Activated CD4-positive, alpha-beta T cell treated with anti-CD3 and anti-CD28 coated beads for 4 hours (primary cell): ENCODE measurements around the gene GPRC5B.

Experiments used
- DNase-seq, 2 donors: peaks; one replicate each; pipeline ENCODE4 v3.0.0-alpha.2; 2020

GPRC5B gene

DNA sequence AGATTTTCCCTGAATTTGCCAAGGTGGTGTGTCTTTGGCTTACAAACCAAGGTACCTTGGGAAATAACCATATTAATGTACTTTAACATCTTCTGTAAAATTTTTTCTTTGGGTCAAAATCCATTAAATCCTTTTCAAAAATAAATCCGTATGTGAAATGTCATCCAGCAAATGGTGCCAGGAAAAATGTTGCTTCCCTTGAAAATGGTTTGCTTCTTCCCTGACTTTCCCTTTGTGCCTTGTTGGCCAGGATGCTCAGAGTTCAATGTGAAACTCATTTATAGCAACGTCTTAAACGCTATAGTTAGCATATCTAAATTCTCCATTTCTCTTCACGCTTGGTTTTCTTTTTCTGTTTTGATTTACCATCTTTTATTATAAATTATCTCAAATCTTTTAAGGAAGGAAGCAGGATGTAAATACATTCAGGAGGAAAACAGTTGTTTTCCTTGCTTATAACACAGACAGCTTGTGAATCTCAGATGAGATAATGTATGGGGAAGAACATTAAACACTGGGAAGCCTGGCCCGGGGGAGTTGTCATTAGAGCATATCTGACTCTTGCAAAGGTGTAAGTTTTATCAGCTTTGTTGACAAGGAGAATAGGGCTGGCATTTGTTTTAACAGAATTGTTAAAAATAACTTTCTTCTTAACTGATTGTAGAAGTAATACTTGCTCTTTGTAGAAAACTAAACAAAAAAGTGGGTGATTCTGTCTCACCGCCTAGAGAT is 42.1 kb downstream of the GPRC5B start:
- DNase-seq, result no peak

DNA sequence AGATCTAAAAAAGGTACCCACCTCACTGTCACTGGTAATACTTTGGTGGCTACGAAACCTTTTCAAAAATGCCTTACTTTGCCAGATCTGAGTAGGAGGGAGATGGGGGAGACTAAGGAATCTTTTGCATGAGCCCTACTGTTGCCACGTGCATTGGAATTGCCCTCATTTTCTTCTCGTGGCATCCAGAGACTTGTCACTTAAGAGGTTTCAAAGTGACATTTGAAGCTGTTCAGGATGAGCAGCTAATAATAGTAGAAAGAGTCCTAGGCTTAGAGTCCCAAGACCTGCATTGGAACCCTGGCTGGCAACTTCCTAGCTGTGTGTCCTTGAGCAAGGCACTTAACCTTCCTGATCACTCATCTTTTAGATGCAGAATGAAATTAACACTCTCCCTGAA is 43.5 kb downstream of the GPRC5B start:
- DNase-seq, result no peak

DNA sequence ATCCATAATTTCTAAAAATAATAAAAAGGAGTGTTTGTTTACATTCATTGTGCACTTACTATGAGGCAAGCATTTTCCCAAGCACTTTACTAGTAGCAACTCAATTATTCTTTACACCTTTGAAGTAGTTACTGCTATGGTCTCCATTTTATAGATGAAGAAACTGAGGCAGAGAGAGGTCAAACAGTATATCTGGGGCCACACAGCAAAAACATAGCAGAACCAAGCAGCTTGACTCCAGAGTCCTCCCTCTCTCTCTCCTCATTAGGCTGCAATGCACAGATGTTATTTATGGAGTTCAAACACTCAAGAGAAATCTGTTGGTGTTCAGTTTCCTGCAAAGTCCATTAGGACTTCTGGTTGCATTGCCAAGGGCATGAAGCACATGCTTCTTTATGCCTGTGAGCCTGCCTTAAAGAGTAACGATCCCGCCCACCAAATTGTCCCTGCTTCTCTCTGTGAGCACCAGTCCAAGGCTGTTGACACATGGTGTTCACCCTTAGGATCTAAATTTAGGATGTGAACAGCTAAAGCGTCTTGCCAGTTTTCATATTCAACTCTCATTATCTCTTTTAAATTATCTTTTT is 44.0 kb downstream of the GPRC5B start:
- no peak for DNase-seq

DNA sequence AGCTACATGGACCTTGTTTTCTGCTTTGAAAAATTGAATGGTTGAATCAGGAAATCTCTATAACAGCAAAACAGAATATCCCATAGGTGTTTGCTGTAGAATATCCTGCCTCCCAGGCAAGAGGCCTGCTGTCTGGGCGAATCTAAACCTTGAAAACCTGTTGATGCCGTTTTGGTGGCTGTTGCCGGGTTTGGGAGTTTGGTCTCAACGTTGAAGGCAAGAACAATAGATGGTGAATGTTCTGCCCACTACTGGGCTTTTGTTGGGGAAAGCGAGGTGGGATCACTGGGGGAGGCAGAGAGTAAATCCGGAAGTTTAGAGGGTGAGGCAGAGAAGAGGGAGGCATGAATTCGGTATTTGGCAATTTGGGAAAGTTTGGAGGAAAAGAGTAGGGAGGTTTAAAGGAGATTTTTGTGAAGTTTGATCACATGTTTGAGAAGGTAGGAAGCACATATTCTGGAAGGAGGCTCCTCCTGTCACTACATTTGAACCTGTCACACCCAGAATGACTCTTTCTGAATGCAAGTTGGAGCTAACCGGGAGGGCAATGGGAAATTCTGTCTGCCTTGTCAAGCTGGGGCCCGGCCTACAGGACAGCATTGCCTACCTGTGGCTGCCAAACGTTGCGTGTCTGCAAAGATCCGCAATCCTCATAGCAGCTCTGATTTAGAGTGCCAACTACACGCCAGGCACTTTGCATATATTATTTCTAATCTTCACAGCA is 46.5 kb downstream of the GPRC5B start:
- no peak for DNase-seq

DNA sequence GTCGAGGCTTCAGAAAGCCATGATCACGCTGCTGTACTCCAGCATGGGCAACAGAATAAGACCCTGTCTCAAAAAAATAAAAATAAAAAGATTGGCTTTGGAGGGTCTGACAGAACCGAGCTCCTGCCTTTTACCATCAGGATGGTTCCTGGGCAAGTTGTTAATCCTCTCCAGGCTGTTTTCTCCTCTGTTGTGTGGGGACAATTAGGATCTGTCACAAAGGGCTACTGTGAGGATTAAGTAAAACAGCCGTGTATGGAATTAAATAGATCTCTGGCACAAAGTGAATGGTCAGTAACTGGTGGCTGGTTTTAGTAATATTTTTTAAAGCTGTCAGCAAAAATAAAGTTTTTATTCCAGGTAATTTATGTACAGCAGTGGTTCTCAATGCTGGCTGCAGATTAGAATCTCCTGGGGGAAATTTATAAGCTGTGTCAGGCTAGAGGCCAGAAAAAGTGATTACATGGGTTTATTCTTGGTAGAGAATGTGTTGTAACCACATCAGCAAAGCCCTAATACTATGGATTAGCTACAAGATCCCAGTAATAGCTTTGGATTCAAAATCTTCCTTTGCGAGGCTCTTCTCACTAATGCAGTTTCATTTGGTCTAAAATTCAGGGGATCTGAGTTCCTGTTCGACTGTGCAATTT is 47.2 kb downstream of the GPRC5B start:
- DNase-seq, result no peak

- DNase-seq, result no peak
These were observed 48.7 kb downstream of the GPRC5B start for GRCh38 chr16:19835968-19836421.

DNA sequence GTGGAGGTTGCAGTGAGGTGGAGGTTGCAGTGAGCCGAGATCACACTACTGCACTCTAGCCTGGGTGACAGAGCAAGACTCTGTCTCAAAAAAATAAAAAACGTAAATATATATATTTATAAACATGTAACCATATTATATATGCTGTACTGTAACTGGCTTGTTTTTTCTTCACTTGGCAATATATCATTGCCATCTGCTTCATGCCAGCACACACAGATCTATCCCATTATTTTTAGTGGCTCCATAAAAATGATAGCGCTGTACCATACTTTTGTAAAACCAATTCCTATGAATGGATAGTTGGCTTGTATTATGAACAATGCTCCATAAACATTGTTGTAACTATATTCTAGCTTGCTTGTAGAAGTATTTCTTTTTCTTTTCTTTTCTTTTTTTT is 49.5 kb downstream of the GPRC5B start:
- no peak for DNase-seq

DNA sequence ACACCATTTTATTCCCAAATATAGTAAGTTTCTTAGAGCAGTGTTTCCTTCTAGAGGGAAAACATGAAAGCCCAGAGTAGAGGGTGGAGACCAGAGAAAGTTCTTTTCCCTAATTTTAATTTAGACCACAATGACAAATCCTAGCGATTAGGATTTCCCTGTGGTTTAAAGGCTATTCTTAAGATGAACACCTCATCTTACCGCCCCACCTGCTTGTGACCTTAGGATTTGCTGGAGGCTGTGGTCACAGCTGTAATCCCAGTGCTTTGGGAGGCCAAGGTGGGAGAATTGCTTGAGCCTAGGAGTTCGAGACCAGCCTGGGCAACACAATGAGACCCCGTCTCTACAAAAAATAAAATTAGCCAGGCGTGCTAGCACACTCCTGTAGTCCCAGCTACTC is 51.1 kb downstream of the GPRC5B start:
- DNase-seq, result no peak

DNA sequence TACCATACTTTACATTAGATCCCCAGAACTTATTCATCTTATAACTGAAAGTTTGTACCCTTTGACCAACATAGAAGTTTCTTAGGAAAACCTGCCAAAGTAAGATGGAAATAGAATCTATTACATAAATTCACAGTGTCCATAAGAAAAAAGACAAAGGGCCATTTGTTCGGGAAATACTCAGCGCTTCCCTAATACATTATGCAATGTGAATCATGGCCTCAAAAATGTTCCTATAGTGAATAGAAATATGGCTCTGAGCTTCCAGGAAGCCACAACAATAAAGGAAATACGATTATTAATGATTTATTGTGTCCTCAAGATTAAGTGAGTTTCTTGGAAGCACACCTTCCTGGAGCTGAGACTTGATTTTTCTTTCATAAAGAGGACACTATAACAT is 51.5 kb downstream of the GPRC5B start:
- no peak for DNase-seq

DNA sequence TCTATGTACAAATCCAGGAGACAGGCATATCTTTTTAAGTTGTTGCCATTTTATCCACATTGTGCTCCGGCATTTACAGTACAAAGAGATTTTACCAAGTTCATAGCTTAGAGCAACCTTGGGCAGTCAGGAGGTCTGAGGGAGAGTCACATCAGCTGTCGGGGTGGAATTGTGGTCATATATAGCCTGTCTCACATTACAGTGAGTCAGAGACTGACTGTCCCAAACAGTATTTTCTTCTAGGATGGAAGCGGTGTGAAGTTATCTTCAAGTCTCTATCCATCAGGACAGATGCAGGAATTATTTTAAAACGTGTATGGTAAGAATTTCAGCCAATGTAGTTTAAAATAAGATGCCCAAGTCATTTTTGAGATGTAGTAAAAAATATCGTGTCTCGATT is 53.0 kb downstream of the GPRC5B start:
- no peak for DNase-seq

DNA sequence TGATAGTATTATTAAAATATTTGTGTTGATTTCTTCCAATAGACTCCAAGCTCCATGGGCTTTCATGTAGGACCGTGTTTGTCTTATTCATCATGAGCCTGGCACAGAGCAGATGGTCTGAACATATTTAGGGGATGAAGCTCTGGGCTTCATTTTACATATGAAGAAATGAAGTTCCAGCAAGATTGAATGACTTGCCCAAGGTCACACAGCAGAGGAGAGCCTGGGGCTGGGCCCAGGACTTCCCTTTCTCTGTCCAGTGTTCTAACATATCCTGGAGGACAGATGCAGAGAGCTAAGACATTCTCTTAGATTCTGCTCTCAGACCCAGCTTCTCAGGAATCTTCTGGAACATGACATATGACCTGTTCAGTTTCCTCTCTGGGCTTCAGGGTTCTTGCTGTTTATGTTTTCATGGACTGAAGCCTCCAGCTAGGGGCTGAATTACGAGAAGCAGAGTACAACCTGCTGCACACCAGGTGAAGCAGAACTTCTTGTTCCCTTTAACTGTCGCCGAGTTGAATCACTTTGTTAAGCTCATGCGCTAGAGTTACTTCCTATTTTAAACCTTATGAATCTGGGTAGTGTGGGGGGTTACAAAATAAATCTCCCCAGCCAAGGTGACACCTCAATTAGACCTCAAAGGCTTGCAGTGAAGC is 53.6 kb downstream of the GPRC5B start:
- no peak for DNase-seq

DNA sequence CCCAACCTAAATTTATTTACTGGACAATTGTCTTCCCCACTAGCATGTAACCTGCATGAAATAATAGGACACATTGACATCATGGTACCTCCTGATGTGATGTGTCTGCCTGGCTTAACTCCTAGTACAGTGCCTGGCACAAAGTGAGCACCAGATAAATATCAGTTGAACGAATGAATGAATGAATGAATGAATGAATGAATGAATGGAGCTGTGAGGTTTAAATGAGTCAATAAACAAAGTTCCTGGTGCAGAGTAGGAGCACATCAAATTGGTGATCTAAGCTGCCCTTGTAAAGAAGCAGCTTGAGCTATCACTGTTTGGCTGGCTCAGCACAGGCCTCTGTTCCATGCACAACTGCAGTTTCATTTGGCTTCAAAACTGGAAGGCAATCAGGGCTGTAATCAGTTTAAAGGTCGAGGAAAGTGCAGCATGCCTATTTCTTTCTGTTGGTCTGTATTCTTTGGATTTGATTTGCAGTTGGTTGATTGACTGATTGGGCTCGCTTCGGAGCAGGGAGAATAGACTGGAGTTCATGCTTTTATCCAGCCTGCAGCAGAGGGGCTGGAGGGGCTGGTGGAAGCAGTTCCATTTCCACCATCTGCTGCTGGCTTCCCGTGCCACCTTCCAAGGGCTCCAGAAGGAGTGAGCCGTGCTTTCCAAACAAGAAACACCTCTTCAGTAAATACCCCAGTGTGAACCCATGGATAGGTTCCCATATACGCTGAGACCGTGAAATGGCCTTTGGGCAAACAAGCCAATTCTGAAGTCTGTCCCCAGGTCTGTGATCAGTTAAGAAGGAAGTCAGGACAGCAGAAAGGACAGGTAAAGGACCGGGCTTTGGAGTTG is 54.6 kb downstream of the GPRC5B start:
- no peak for DNase-seq

GRCh38 chr16:19824216-19824615 is 60.4 kb downstream of the GPRC5B start:
- DNase-seq, result no peak

DNA sequence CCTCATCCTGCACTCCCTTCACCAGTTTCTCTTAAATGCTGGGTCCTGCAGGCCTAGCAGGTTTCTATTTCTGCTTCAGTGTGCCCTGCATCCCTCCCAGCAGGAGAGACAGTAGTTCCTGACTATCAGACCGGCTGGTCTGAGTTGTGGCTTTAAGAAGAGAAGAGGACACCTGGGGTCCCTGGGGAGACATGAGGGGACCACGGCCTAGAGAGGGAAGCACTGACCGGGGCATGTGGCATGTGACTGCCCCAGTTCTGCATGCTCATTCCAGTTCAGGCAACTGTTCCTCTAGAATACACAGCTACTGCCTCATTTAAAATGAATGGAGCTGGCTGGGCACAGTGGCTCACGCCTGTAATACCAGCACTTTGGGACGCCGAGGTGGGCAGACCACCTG is 61.3 kb downstream of the GPRC5B start:
- no peak for DNase-seq

DNA sequence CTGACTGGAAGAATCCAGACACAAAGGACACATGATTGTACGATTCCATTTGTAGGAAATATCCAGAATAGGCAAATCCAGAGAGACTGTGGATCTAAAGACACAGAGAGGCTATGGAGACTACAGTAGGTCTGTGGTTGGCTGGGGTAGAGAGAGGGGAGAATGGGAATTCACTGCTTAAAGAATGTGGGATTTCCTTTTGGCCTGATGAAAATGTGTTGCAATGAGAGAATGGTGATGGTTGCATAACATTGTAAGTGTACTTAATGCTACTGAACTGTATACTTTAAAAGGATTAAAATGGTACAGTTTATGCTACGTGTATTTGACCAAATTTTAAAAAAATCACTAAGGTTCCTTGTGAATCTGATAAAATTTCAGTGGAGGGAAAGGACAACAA is 62.1 kb downstream of the GPRC5B start:
- no peak for DNase-seq

DNA sequence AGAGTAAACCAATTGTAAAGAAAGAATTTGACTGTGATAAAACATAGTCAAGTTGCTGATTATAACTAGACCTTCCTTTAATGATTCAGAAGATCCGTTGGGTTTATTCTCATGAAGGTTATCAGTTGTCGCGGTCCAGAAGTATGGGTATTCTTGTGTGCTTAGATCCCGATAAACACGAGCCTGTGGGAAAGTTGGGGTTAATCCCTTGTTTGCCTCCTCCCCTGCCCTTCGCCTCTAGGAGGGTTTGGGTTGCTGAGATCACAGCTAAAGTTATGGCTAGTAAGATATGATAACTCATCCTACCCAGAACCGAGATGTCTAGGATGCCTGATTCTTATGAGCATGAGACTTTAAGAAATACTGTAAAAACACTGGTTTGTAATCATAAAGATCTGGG is 66.8 kb downstream of the GPRC5B start:
- no peak for DNase-seq

DNA sequence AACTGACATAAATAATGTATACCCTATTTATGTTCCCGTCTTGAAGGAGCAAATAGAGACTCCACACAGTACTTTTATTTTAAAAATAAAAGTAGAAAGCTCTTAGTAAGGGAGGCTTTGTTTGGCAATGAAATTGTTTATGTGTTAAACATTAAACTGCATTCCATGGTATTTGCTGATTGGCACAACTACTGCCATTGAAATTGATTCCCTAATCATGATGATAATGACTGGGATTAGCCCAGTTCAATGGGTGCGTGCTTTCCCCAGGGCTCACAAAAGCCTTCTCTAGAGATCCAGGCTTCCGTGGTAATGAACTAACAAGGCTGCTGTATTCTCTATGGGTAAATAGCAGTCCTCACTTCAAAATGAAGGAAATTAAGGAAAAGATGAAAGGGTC is 67.5 kb downstream of the GPRC5B start:
- DNase-seq, result no peak

GRCh38 chr16:19815418-19815817 is 69.2 kb downstream of the GPRC5B start:
- no peak for DNase-seq

- DNase-seq, result no peak
These were observed 71.7 kb downstream of the GPRC5B start for GRCh38 chr16:19812986-19813385.

GRCh38 chr16:19810817-19811731 is 73.6 kb downstream of the GPRC5B start:
- no peak for DNase-seq

DNA sequence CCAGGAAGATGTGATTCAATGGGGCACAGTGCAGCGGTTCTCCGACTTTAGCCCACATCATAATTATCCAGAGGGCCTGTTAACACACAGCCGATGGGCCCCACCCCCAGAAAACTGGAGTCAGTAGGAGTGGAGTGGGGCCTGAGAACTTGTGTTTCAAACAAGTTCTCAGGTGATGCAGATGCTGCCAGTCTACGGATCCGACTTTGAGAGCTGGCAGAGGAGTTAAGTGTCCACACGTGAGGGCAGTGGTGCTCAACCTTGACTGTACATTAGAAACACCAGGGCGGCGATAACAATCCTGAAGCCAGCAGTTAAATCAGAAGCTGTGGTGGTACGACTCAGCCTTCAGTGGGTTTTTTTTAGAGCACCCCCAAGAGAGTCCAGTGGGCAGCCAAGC is 75.0 kb downstream of the GPRC5B start:
- DNase-seq, result no peak
